Measurements from ENCODE around the gene SMURF1. TPM values are rescaled to one million over a fixed set of nuclear protein-coding genes. Genes with fewer than 3 reads are reported as not detected.

SMURF1 gene
- total RNA-seq, 6 donors from 2014 or later: 33.0 to 54.4 (median 45.9) TPM

- H3K36me3 ChIP-seq: peaks cover 54 to 99% (median 81%) of the 10 kb centered on the region in 4 donors
- H3K4me3 ChIP-seq: no peak overlapping the region
- H3K27me3 ChIP-seq: no peaks in the 10 kb centered on the region
- DNase-seq: peak in 1 of 2 donors; percentile 6
- ATAC-seq (ENCODE audit: low FRiP score in 2 of 2): peak in 1 of 2 donors; percentile 42
- H3K4me1 ChIP-seq: no peaks in the 10 kb centered on the region
- 77 to 85% methylated on average over 8 to 9 of the region's 9 CpGs for WGBS, 2 donors
- TF ChIP-seq EP300 (IDR thresholded peaks at IDR 0.05): no peak
- TF ChIP-seq POLR2A (IDR thresholded peaks at IDR 0.05): no peak
- no peak for TF ChIP-seq POLR2AphosphoS5 (IDR thresholded peaks at IDR 0.05)
- TF ChIP-seq, protein P1, sequence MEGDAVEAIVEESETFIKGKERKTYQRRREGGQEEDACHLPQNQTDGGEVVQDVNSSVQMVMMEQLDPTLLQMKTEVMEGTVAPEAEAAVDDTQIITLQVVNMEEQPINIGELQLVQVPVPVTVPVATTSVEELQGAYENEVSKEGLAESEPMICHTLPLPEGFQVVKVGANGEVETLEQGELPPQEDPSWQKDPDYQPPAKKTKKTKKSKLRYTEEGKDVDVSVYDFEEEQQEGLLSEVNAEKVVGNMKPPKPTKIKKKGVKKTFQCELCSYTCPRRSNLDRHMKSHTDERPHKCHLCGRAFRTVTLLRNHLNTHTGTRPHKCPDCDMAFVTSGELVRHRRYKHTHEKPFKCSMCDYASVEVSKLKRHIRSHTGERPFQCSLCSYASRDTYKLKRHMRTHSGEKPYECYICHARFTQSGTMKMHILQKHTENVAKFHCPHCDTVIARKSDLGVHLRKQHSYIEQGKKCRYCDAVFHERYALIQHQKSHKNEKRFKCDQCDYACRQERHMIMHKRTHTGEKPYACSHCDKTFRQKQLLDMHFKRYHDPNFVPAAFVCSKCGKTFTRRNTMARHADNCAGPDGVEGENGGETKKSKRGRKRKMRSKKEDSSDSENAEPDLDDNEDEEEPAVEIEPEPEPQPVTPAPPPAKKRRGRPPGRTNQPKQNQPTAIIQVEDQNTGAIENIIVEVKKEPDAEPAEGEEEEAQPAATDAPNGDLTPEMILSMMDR (IDR thresholded peaks at IDR 0.05): no peak
- no peak overlapping the region for H3K27ac ChIP-seq
- no peaks in the 10 kb centered on the region for H3K9me3 ChIP-seq
Measured at GRCh38 chr7:99010281-99010680, 133.6 kb downstream of the SMURF1 start.

GRCh38 chr7:99008921-99009530 lies 134.9 kb downstream of the SMURF1 start:
- ATAC-seq (ENCODE audit: low FRiP score in 2 of 2) (no peak), DNase-seq (no peak)
- H3K9me3 ChIP-seq: no peaks in the 10 kb centered on the region
- TF ChIP-seq EP300 (IDR thresholded peaks at IDR 0.05): no peak
- no peak for TF ChIP-seq POLR2A (IDR thresholded peaks at IDR 0.05)
- no peak for TF ChIP-seq POLR2AphosphoS5 (IDR thresholded peaks at IDR 0.05)
- TF ChIP-seq, protein P1 (IDR thresholded peaks at IDR 0.05): no peak
- H3K27me3 ChIP-seq: no peaks in the 10 kb centered on the region
- peaks cover 0 to 3% (median 0%) of the 10 kb centered on the region in 4 donors for H3K4me1 ChIP-seq
- no peak overlapping the region for H3K4me3 ChIP-seq
- 92 to 93% methylated on average over 3 to 9 of the region's 11 CpGs for WGBS, 2 donors
- H3K36me3 ChIP-seq: peaks cover 52 to 99% (median 82%) of the 10 kb centered on the region in 4 donors
- no peak overlapping the region for H3K27ac ChIP-seq

GRCh38 chr7:99008181-99008631 lies 135.7 kb downstream of the SMURF1 start:
- peaks cover 0 to 10% (median 4%) of the 10 kb centered on the region in 4 donors for H3K4me1 ChIP-seq
- H3K36me3 ChIP-seq: peaks cover 43 to 96% (median 74%) of the 10 kb centered on the region in 4 donors
- H3K27ac ChIP-seq: no peak overlapping the region
- 97 to 98% methylated on average over 19 to 20 of the region's 23 CpGs for WGBS, 2 donors
- H3K9me3 ChIP-seq: no peaks in the 10 kb centered on the region
- no peaks in the 10 kb centered on the region for H3K27me3 ChIP-seq
- TF ChIP-seq, protein P1 (IDR thresholded peaks at IDR 0.05): no peak
- TF ChIP-seq POLR2A (IDR thresholded peaks at IDR 0.05): no peak
- TF ChIP-seq EP300 (IDR thresholded peaks at IDR 0.05): no peak
- no peak for TF ChIP-seq POLR2AphosphoS5 (IDR thresholded peaks at IDR 0.05)
- no peak overlapping the region for H3K4me3 ChIP-seq
- no peak for DNase-seq
- no peak for ATAC-seq (ENCODE audit: low FRiP score in 2 of 2)

GRCh38 chr7:99006739-99007424 lies 137.0 kb downstream of the SMURF1 start:
- Histone ChIP-seq H3K9me3 (no peaks in the 10 kb centered on the region), H3K4me3 (no peak overlapping the region), H3K27ac (no peak overlapping the region), H3K27me3 (no peaks in the 10 kb centered on the region), H3K4me1 (peaks cover 0 to 14% (median 4%) of the 10 kb centered on the region in 4 donors), H3K36me3 (peaks cover 34 to 96% (median 66%) of the 10 kb centered on the region in 4 donors)
- DNase-seq (no peak), ATAC-seq (ENCODE audit: low FRiP score in 2 of 2) (no peak)
- 86 to 93% methylated on average over 9 to 11 of the region's 11 CpGs for WGBS, 2 donors
- TF ChIP-seq POLR2A (IDR thresholded peaks at IDR 0.05) (no peak), POLR2AphosphoS5 (IDR thresholded peaks at IDR 0.05) (no peak), EP300 (IDR thresholded peaks at IDR 0.05) (no peak)
- TF ChIP-seq, protein P1 (IDR thresholded peaks at IDR 0.05): no peak
